ENCODE results near the gene TMTC1.

Gene TMTC1

GRCh38 chr12:29510591-29511185 lies 273.1 kb downstream of the TMTC1 start:
- no peaks in the 10 kb centered on the region for H3K9me3 ChIP-seq (ENCODE audit: control insufficient read depth in 1 of 2, low read length in 2 of 2)
- no peaks in the 10 kb centered on the region for H3K36me3 ChIP-seq (ENCODE audit: control insufficient read depth in 1 of 2, insufficient read depth in 2 of 2, low read length in 2 of 2)
- no peaks in the 10 kb centered on the region for H3K27me3 ChIP-seq (ENCODE audit: control insufficient read depth in 1 of 2, insufficient read depth in 2 of 2, low read length in 2 of 2)
- H3K4me3 ChIP-seq (ENCODE audit: low read depth in 1 of 2, low read length in 2 of 2) = no peak overlapping the region
- H3K9ac ChIP-seq (ENCODE audit: low read depth in 1 of 2, low read length in 2 of 2) = no peak overlapping the region
- no peak overlapping the region for H3K27ac ChIP-seq (ENCODE audit: low read depth, low read length)
- no peaks in the 10 kb centered on the region for H3K4me1 ChIP-seq (ENCODE audit: control insufficient read depth in 1 of 2, insufficient read depth in 2 of 2, low read length in 2 of 2)

GRCh38 chr12:29509503-29509902 lies 274.2 kb downstream of the TMTC1 start:
- no peaks in the 10 kb centered on the region for H3K36me3 ChIP-seq (ENCODE audit: control insufficient read depth in 1 of 2, insufficient read depth in 2 of 2, low read length in 2 of 2)
- H3K4me1 ChIP-seq (ENCODE audit: control insufficient read depth in 1 of 2, insufficient read depth in 2 of 2, low read length in 2 of 2) = no peaks in the 10 kb centered on the region
- H3K4me3 ChIP-seq (ENCODE audit: low read depth in 1 of 2, low read length in 2 of 2) = no peak overlapping the region
- no peaks in the 10 kb centered on the region for H3K9me3 ChIP-seq (ENCODE audit: control insufficient read depth in 1 of 2, low read length in 2 of 2)
- H3K27ac ChIP-seq (ENCODE audit: low read depth, low read length) = no peak overlapping the region
- no peak overlapping the region for H3K9ac ChIP-seq (ENCODE audit: low read depth in 1 of 2, low read length in 2 of 2)
- no peaks in the 10 kb centered on the region for H3K27me3 ChIP-seq (ENCODE audit: control insufficient read depth in 1 of 2, insufficient read depth in 2 of 2, low read length in 2 of 2)

- Histone ChIP-seq H3K36me3 (ENCODE audit: control insufficient read depth in 1 of 2, insufficient read depth in 2 of 2, low read length in 2 of 2) (no peaks in the 10 kb centered on the region), H3K4me3 (ENCODE audit: low read depth in 1 of 2, low read length in 2 of 2) (no peak overlapping the region), H3K4me1 (ENCODE audit: control insufficient read depth in 1 of 2, insufficient read depth in 2 of 2, low read length in 2 of 2) (no peaks in the 10 kb centered on the region), H3K27me3 (ENCODE audit: control insufficient read depth in 1 of 2, insufficient read depth in 2 of 2, low read length in 2 of 2) (no peaks in the 10 kb centered on the region), H3K27ac (ENCODE audit: low read depth, low read length) (no peak overlapping the region), H3K9me3 (ENCODE audit: control insufficient read depth in 1 of 2, low read length in 2 of 2) (no peaks in the 10 kb centered on the region), H3K9ac (ENCODE audit: low read depth in 1 of 2, low read length in 2 of 2) (no peak overlapping the region)
Observed at GRCh38 chr12:29508949-29509348, 274.8 kb downstream of the TMTC1 start.

GRCh38 chr12:29505122-29505521 lies 278.6 kb downstream of the TMTC1 start:
- Histone ChIP-seq H3K4me1 (ENCODE audit: control insufficient read depth in 1 of 2, insufficient read depth in 2 of 2, low read length in 2 of 2) (no peaks in the 10 kb centered on the region), H3K27ac (ENCODE audit: low read depth, low read length) (no peak overlapping the region), H3K36me3 (ENCODE audit: control insufficient read depth in 1 of 2, insufficient read depth in 2 of 2, low read length in 2 of 2) (no peaks in the 10 kb centered on the region), H3K9ac (ENCODE audit: low read depth in 1 of 2, low read length in 2 of 2) (no peak overlapping the region), H3K4me3 (ENCODE audit: low read depth in 1 of 2, low read length in 2 of 2) (no peak overlapping the region), H3K27me3 (ENCODE audit: control insufficient read depth in 1 of 2, insufficient read depth in 2 of 2, low read length in 2 of 2) (no peaks in the 10 kb centered on the region), H3K9me3 (ENCODE audit: control insufficient read depth in 1 of 2, low read length in 2 of 2) (no peaks in the 10 kb centered on the region)

- H3K9me3 ChIP-seq (ENCODE audit: control insufficient read depth in 1 of 2, low read length in 2 of 2) = no peaks in the 10 kb centered on the region
- H3K36me3 ChIP-seq (ENCODE audit: control insufficient read depth in 1 of 2, insufficient read depth in 2 of 2, low read length in 2 of 2) = no peaks in the 10 kb centered on the region
- no peak overlapping the region for H3K4me3 ChIP-seq (ENCODE audit: low read depth in 1 of 2, low read length in 2 of 2)
Observed at GRCh38 chr12:29503283-29503682, 280.5 kb downstream of the TMTC1 start.

GRCh38 chr12:29499235-29499634 lies 284.5 kb downstream of the TMTC1 start:
- Histone ChIP-seq H3K27ac (ENCODE audit: low read depth, low read length) (no peak overlapping the region), H3K27me3 (ENCODE audit: control insufficient read depth in 1 of 2, insufficient read depth in 2 of 2, low read length in 2 of 2) (no peaks in the 10 kb centered on the region), H3K9me3 (ENCODE audit: control insufficient read depth in 1 of 2, low read length in 2 of 2) (no peaks in the 10 kb centered on the region), H3K9ac (ENCODE audit: low read depth in 1 of 2, low read length in 2 of 2) (no peak overlapping the region), H3K4me3 (ENCODE audit: low read depth in 1 of 2, low read length in 2 of 2) (no peak overlapping the region), H3K36me3 (ENCODE audit: control insufficient read depth in 1 of 2, insufficient read depth in 2 of 2, low read length in 2 of 2) (no peaks in the 10 kb centered on the region), H3K4me1 (ENCODE audit: control insufficient read depth in 1 of 2, insufficient read depth in 2 of 2, low read length in 2 of 2) (no peaks in the 10 kb centered on the region)

More at GRCh38 chr12:29503283-29503682, 280.5 kb downstream of the TMTC1 start:
- Histone ChIP-seq H3K27ac (ENCODE audit: low read depth, low read length) (no peak overlapping the region), H3K27me3 (ENCODE audit: control insufficient read depth in 1 of 2, insufficient read depth in 2 of 2, low read length in 2 of 2) (no peaks in the 10 kb centered on the region), H3K9ac (ENCODE audit: low read depth in 1 of 2, low read length in 2 of 2) (no peak overlapping the region), H3K4me1 (ENCODE audit: control insufficient read depth in 1 of 2, insufficient read depth in 2 of 2, low read length in 2 of 2) (no peaks in the 10 kb centered on the region)

- no peak within 1 kb of the TSS for H3K9ac ChIP-seq (ENCODE audit: low read depth in 1 of 2, low read length in 2 of 2)
- H3K4me1 ChIP-seq (ENCODE audit: control insufficient read depth in 1 of 2, insufficient read depth in 2 of 2, low read length in 2 of 2) = no peaks in the 10 kb centered on the region
- H3K9me3 ChIP-seq (ENCODE audit: control insufficient read depth in 1 of 2, low read length in 2 of 2) = no peaks in the 10 kb centered on the region
- H3K4me3 ChIP-seq (ENCODE audit: low read depth in 1 of 2, low read length in 2 of 2) = no peak within 1 kb of the TSS
- H3K27me3 ChIP-seq (ENCODE audit: control insufficient read depth in 1 of 2, insufficient read depth in 2 of 2, low read length in 2 of 2) = no peaks in the 10 kb centered on the region
- H3K27ac ChIP-seq (ENCODE audit: low read depth, low read length) = no peak within 1 kb of the TSS
- no peaks in the 10 kb centered on the region for H3K36me3 ChIP-seq (ENCODE audit: control insufficient read depth in 1 of 2, insufficient read depth in 2 of 2, low read length in 2 of 2)
Observed at GRCh38 chr12:29497588-29497987, 286.2 kb downstream of the TMTC1 start, which contains the start of gene OVCH1. Gene OVCH1 (minus strand): TSS chr12:29497686. CDS start chr12:29497686, 0 bp downstream.

- H3K4me3 ChIP-seq (ENCODE audit: low read depth in 1 of 2, low read length in 2 of 2) = no peak overlapping the region
- H3K27me3 ChIP-seq (ENCODE audit: control insufficient read depth in 1 of 2, insufficient read depth in 2 of 2, low read length in 2 of 2) = no peaks in the 10 kb centered on the region
- no peak overlapping the region for H3K9ac ChIP-seq (ENCODE audit: low read depth in 1 of 2, low read length in 2 of 2)
- no peaks in the 10 kb centered on the region for H3K9me3 ChIP-seq (ENCODE audit: control insufficient read depth in 1 of 2, low read length in 2 of 2)
- H3K27ac ChIP-seq (ENCODE audit: low read depth, low read length) = no peak overlapping the region
- H3K36me3 ChIP-seq (ENCODE audit: control insufficient read depth in 1 of 2, insufficient read depth in 2 of 2, low read length in 2 of 2) = no peaks in the 10 kb centered on the region
- H3K4me1 ChIP-seq (ENCODE audit: control insufficient read depth in 1 of 2, insufficient read depth in 2 of 2, low read length in 2 of 2) = no peaks in the 10 kb centered on the region
Observed at GRCh38 chr12:29492891-29493290, 290.9 kb downstream of the TMTC1 start.

GRCh38 chr12:29486972-29487371 lies 296.8 kb downstream of the TMTC1 start:
- Histone ChIP-seq H3K36me3 (ENCODE audit: control insufficient read depth in 1 of 2, insufficient read depth in 2 of 2, low read length in 2 of 2) (no peaks in the 10 kb centered on the region), H3K4me1 (ENCODE audit: control insufficient read depth in 1 of 2, insufficient read depth in 2 of 2, low read length in 2 of 2) (no peaks in the 10 kb centered on the region), H3K9ac (ENCODE audit: low read depth in 1 of 2, low read length in 2 of 2) (no peak overlapping the region), H3K4me3 (ENCODE audit: low read depth in 1 of 2, low read length in 2 of 2) (no peak overlapping the region), H3K27me3 (ENCODE audit: control insufficient read depth in 1 of 2, insufficient read depth in 2 of 2, low read length in 2 of 2) (no peaks in the 10 kb centered on the region), H3K9me3 (ENCODE audit: control insufficient read depth in 1 of 2, low read length in 2 of 2) (no peaks in the 10 kb centered on the region), H3K27ac (ENCODE audit: low read depth, low read length) (no peak overlapping the region)

- Histone ChIP-seq H3K4me1 (ENCODE audit: control insufficient read depth in 1 of 2, insufficient read depth in 2 of 2, low read length in 2 of 2) (no peaks in the 10 kb centered on the region), H3K27me3 (ENCODE audit: control insufficient read depth in 1 of 2, insufficient read depth in 2 of 2, low read length in 2 of 2) (no peaks in the 10 kb centered on the region)
Observed at GRCh38 chr12:29463198-29463597, 320.5 kb downstream of the TMTC1 start.

GRCh38 chr12:29460082-29460481 lies 323.7 kb downstream of the TMTC1 start:
- no peaks in the 10 kb centered on the region for H3K4me1 ChIP-seq (ENCODE audit: control insufficient read depth in 1 of 2, insufficient read depth in 2 of 2, low read length in 2 of 2)
- no peak overlapping the region for H3K4me3 ChIP-seq (ENCODE audit: low read depth in 1 of 2, low read length in 2 of 2)
- no peaks in the 10 kb centered on the region for H3K9me3 ChIP-seq (ENCODE audit: control insufficient read depth in 1 of 2, low read length in 2 of 2)
- no peak overlapping the region for H3K27ac ChIP-seq (ENCODE audit: low read depth, low read length)
- no peak overlapping the region for H3K9ac ChIP-seq (ENCODE audit: low read depth in 1 of 2, low read length in 2 of 2)
- H3K36me3 ChIP-seq (ENCODE audit: control insufficient read depth in 1 of 2, insufficient read depth in 2 of 2, low read length in 2 of 2) = no peaks in the 10 kb centered on the region
- no peaks in the 10 kb centered on the region for H3K27me3 ChIP-seq (ENCODE audit: control insufficient read depth in 1 of 2, insufficient read depth in 2 of 2, low read length in 2 of 2)

More at GRCh38 chr12:29463198-29463597, 320.5 kb downstream of the TMTC1 start:
- Histone ChIP-seq H3K4me3 (ENCODE audit: low read depth in 1 of 2, low read length in 2 of 2) (no peak overlapping the region), H3K36me3 (ENCODE audit: control insufficient read depth in 1 of 2, insufficient read depth in 2 of 2, low read length in 2 of 2) (no peaks in the 10 kb centered on the region), H3K9me3 (ENCODE audit: control insufficient read depth in 1 of 2, low read length in 2 of 2) (no peaks in the 10 kb centered on the region), H3K27ac (ENCODE audit: low read depth, low read length) (no peak overlapping the region), H3K9ac (ENCODE audit: low read depth in 1 of 2, low read length in 2 of 2) (no peak overlapping the region)

Measured in duodenal mucosa (tissue), 2 donors.